Measurements from ENCODE around the gene CCNK.

CCNK gene

DNA sequence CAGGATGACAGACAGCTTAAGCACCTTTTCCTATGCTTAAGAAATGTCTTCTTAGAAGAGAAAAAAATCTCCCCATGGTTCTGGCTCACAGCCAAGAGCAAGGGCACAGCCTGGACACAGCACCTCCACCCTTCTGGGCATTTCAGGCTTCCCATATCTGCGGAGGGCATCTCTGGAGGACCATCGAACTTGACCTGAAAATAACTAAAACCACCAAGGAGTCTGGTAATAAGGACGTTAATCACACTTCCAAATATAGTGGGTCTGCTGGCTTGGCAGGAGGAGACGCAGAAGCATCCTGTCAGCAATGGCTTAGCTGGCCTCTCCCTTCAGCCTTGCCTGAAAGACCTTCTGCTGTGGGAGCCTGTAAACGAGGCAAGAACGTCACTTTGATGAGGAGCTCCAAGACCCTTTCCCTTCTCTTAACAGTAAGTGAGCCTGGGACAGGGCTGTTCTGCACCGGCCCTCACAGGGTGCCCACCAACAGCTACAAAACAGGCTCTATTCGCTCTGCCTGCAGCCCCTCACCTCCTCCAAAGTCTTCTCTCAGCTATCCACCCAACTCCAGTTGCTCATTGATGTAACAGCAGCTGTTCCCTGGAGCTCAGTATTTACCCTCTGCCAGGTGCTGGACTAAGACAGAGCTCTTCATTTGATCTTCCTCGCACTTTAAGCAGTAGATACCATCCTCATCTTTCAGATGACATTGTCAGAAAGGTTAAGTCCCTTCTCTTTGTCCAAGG lies 13.7 kb upstream of the CCNK start:
- FAIRE-seq = no peak

DNA sequence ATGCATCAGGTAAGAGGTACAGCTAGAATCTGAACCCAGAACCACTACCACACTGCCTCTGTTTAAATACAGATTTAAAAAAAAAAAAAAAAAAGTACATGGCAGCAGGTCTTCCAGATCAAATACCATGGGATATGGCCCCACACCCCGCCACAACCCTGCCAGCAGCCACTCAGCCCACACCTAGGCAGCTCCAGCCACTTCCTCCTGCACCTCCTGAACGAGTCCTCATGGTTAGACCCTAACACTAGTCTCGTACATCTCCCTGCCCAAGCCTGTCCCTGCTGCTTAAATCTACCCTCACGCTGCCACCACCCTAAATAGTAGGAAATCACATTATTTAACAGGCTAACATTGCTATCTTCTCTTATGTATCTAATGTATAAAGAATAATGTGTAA lies 13.1 kb upstream of the CCNK start:
- FAIRE-seq = no peak

DNA sequence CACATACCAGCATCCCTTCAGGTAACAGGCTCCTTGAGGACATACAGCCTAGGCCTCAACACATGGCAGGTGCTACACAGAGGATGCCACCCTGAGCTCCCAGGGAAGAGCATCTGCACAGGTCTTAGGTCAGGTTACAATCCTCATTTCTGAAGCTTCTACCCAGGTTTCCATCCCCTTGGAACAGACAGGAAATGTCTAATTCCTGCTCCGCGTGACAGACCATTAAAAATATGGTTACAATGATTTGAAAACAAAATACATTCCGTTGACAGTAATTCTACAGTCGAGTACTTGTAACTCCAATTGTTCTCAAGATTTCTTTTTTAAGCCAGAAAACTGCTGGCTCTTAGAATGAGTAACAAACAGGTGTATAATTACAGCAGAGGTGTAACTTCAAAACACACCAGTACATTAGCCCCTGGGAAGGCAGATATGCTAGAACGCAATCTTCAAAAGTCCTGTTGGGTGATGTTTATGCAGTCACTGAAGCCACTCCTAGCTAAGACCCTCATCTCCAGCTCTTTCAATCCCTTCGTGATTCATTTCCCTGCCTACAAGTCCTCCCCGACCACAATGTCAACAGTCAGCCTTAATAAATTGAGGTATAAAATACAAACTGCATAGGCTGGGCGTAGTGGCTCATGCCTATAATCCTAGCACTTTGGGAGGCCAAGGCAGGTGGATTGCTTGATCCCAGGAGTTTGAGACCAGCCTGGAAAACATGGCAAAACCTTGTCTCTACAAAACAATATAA lies 12.2 kb upstream of the CCNK start:
- FAIRE-seq = no peak

DNA sequence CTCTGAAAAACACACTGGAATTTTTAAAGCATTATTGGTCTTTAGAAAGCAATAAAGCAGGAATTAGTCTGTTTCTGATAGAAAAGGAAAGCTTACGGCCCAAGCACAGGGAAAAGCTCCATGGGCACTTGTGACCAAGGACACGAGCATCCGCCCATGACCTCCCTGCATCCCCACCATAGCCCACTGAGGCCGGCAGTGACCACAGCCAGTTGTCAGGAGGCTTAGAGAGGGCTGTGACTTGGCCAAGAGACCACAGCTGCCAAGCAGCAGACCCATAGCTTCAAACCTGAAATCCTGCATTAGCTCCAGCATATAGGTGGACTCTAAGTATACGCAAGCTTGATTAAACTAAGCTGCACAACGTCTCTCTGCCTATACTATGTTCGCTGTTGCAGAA lies 9.5 kb upstream of the CCNK start:
- no peak for FAIRE-seq

DNA sequence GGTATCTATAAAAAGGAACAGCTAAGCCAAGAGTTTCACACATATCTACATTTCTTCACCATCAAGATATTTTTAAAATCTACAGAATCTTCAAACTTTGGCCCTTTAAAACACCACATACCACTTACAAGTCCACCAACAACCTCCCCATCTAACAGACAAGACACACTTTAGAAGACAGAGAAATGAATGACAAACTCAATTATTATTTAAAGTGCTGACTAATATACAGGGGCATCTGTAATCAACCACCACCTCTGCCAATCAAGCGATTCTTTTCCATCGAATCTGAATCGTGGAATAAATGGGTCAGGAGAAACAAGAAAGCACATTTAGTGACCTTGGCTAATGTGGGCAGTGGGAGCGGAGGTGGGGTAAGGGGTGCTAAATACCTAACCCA lies 8.3 kb upstream of the CCNK start:
- no peak for FAIRE-seq

DNA sequence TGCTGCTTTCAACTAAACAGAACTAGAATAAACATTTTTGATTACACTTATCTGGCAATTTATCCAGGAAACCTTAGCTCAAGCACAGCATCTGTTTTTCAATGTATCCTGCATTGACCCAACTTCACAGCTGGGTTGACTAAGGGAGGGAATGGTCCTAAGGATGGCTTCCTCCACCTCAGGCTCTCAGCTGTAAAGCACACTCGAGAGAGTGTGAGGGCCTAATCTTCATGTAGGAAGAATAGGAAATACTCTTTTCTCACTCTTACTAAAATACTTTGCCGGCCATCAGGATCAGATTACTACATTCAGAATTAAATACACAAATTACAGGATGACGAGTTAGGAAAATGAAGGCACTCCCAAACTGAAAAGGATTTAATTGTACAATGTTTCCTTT lies 7.8 kb upstream of the CCNK start:
- FAIRE-seq = no peak

DNA sequence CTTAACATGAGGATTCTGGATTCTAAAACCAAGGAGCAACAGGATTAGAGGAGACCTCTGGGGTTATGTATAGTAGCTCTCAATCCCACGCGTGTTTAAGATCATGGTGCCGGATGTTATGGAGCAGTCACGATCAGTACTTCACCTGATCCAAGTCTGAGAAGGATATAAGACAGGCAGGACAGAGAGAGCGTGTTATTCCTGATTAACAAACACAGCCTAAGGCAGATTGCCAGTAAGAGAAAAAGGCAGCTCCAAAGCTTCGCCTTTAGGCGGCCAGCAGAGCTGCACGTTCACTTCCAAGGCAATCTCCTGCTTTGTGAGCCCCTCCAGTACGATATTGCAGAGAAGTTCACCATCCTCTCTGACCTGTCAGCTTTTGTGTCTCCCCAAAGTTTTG lies 6.0 kb upstream of the CCNK start:
- FAIRE-seq = no peak

DNA sequence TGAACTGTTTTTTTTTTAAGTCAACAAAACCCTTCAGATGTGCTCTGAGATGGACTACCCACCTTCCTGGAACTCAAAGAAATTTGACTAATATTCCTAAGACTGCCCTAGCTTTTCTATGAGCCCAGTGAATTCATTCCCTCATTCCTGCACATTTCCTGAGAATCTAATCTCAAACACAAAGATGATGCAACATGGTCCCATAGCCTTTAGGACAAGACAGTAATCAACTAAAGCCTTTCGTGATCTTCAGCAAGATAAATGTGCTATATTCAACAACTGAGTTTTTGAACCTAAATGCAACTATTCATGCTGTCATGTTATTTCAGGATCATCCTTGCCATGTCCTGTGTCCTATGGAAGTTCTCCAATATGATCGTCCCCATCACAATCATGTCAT lies 5.5 kb upstream of the CCNK start:
- no peak for FAIRE-seq

DNA sequence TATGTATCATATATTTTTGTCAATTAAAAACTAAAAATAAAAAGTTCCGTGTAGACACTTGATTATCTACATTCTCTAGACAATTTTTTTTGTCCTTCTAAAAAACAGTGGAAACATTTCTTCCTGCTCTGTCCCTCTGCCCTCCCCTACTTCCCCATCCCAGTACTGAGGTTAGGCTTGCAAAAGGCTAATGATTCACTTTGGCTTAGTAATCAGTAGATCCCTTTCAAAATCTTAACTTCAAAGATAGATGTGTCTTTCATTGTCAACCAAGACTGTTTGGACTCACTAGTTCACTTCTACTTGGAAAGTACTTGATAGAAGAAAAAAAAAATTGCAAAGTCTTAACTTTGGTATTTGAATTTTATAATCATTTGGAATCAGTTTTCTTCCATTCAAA lies 4.3 kb upstream of the CCNK start:
- FAIRE-seq = no peak

DNA sequence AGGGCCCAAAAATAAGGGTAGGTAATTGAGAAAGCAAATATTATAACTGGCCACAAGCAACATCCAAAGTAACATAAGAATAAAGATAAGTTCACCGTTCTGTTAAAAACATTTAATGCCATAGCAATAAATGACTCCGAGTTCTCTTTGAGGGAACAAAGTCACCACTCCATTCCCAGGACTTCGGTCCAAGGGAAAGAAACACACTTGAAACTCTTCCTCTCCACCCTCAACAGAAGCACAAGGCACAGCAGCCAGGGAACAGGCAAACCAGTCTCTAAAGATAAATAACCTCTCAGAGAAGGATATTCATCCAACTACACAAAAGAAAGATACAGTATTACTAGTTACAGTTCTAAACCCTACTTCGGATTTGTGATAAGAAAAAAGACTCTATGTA lies 3.1 kb upstream of the CCNK start:
- no peak for FAIRE-seq

DNA sequence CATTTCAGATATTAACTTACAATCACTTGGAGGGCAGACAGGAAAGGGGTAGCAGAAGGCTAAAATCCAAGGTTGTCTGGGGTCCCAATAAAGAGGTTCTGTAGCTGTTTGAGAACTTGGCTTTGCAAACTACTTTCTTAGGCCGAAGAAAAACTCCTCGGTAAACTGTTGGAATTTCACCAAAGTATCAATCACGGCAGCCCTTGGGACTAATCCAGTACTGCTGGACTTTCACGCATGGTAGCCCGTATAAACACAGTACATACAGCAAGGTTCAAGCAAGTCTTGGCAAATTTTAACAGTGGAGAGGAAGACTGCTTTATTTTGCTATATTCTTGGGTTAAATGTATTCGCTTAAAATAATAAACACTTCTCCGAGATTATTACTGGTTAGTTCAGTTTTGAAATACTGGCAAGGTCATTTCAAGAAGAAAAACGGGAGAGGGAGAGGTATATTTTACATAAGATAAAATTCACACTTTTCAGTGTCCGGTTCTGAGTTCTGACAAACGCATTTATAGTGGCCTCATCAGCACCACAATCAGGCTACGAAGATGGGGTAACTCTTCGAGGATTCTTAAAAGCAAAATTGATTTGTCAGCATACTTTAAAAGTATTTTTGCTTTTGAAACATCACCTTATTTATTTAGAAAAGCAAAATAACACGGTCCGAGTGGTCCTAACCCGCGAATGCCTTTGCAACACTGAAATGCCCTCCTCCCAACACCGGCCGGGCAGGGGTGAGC lies 1.9 kb upstream of the CCNK start:
- FAIRE-seq = no peak

DNA sequence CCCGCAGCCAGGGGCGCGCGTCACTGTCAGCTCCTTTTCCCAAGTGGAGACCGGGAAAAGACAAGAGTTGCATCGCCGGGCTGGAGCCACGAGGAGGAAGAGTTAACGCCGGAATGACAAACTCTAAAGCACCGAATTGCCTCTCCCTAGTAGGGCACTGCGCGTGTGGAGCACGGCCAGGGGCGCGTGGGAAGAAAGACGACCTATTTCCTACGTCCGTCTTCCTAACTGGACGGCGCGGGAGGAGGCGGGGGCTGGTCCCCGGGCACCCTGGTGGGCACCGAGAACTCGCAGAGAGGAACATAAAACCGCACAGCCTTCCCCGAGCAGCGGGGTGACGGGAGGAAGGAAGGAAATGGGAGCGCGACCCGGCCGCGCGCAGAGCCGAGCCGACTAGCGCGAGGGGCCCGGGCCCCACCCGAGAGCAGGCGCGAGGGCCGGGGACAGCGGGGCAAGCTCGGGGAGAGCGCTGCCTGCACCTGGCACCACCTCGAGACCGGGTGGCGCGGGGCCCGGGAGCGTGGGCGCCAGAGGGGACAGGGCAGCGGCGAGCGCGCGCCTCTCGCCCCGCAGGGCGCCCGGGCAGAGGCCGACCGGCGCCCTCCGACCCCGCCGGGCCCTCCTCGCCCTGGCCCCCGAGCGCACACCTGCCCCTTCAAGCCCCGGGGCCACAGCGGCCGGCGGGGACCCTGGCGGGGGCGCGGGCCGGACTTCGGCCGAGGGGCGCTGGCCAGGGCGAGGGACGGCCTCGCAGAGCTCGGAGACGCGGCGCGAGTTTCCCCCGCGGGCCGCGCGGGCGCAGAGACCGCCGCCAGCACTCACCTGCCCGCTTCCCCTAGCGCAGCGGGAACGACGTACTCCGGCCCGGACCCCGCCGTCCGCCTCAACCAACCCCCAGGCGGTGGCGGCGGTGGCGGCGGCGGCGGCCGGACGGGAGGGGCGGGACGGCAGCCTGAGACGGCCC lies 1.0 kb upstream of the CCNK start, which contains the start of gene SETD3:
Gene SETD3, minus strand, starts transcription at position 954 of the 964 bp plus-strand sequence. CDS start 15,054 bp downstream, outside the sequence.
- no peak for FAIRE-seq

DNA sequence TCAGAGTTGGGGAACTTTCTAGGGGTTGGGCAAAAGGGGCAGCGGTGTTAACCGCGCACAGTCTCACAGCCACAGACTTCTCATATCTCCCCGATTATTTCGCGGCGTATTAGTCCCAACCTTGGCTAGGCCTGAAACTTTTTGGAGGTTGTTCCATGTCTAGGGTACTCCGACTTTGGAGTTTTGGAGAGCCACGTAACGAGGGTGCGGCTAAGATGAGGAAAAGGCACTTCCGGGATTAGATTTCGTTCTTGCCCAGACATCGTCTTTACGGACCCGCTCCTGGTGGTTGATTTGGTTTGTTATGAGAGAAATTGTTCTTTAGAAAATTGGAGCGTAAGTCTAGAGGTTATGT lies 513 bp downstream of the CCNK start:
- no peak for FAIRE-seq

DNA sequence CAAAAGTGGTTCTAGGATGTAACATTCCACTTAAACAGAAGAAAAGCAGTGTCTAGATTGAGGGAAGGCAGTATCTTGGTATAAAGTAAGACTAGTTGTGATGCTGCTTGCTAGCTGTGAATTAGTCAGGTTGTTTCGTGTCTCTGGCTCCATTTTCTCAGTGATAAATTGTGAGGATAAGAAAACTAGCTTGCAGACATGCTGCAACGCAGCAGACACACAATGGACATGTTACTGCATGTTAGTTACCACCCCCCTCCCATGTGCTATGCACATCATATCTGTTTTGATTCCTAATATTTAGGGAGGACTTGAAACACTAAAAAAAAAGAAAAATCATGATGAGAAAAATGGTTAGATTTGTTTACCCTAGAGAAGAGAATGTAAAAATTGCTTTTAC lies 2.9 kb downstream of the CCNK start:
- no peak for FAIRE-seq

DNA sequence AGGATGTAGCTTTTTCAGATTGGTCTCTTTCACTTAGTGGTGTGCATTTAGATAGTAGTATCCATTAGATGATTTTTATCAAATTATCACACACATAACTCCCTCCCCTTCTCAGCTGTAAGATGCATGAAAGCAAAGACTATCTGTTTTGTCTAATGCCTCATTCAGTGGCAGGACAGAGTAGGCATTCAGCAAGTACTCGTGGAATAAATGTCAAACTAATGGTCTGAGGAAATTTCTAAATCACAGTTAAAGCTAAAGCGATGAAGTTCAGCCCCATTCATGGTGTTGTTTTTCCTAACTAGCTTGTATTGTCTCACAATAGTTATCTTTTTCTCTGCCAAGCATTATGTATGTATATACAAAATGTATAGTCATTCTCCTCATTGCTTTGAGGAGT lies 16.1 kb downstream of the CCNK start:
- FAIRE-seq = no peak

DNA sequence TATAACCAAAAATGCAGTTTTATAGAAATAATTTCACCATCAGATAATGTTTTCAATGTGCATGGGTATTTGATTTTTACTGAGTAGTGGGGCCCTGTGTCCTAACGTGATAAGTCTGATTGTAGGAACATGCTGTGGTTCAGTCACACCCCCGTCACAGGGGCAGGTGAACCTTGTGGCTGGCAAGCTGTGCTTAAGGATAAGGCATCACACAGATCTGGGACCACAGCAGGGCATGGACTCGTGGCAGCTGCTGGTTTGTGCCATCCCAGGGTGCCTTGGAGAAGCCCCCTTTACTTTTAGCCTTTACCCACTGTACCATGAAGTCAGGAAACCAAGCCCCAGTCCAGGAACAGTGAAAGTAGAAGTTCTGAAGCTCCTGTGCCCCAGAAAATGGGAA lies 16.7 kb downstream of the CCNK start:
- no peak for FAIRE-seq

DNA sequence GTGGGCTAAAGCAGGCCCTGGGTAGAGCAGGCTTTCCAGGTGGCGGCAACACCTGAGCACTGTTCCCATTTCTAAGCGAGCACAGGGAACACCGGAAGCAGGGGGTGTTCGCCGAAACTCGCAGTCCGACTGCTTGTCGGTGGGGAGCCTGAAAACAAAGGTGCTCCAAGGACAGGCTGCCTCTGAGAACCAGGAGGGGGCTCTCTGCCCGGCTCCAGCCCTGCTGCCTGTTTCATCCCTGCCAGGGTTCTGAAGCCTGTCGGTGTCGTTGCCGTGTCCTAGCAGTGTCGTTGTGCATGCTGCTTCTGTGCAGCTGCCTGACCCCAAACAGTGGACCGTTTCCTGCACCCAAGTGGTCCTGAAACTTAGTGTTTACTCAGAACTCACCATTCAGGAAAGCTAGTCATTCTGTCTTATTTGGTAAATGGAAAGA lies 21.8 kb downstream of the CCNK start:
- FAIRE-seq = no peak

DNA sequence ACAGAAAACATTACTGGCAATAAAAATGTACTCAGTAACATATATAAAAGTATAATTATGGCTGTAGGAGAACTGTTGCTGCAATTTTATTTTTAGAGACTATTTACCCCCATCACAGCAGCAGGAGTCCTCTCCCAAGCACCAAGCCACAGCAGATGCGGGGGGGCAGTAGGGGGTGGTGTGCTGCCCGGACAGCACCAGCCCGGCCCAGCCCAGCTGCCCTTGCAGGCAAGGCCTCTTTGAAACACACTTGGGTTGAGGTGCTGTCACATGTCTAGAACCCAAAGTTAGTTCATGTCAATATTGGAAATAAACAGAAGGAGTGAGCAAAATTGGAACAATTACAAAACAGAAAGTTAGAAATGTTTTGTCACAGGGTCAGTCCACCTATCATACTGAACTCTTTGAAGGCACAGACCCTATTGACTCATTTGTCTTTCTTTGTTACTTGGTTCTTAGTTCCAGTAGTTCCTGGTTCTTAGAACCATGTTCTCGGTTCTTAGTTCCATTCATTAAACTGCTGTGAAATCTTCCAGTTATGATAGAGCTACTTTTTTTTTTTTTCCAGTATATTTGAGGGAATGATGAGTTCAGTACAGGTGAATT lies 22.7 kb downstream of the CCNK start:
- FAIRE-seq = no peak

DNA sequence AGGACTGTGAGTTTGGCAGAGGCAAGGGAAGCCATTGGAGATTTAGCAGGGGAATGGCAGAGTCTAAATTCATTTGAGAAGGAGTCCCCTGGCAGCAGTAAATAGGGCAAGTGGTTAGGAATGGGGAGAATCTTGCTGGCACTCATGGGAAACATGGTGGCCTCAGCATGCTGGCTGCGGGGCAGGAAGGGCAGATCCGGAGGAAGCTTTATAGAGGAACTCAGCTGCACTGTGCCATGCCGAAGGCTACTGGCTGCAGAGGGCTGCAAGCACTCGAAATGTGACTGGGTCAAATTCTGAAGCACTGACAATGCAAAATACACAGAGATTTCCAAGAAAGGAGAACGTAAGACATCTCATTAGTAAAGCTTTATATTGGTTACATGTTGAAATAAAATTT lies 23.9 kb downstream of the CCNK start:
- FAIRE-seq = no peak

DNA sequence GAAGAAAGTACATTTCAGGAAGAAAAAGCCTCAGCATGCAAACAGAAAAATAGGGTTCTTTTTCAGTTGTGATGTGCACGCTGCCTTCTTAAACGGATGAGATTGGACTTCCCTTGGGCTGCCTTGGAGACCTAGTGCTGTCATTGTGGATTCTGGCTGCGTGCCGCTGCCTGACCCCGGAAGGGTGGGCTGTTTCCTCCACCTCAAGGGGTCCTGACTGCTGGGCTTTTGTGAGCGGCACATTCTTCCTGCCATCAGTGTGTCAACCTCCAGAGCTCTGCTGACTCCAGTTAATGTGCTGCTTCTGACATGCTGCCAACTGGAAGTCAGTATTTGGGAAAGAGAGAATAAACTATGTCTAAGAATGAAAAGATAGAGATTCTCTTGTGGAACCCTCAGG lies 25.1 kb downstream of the CCNK start:
- no peak for FAIRE-seq

DNA sequence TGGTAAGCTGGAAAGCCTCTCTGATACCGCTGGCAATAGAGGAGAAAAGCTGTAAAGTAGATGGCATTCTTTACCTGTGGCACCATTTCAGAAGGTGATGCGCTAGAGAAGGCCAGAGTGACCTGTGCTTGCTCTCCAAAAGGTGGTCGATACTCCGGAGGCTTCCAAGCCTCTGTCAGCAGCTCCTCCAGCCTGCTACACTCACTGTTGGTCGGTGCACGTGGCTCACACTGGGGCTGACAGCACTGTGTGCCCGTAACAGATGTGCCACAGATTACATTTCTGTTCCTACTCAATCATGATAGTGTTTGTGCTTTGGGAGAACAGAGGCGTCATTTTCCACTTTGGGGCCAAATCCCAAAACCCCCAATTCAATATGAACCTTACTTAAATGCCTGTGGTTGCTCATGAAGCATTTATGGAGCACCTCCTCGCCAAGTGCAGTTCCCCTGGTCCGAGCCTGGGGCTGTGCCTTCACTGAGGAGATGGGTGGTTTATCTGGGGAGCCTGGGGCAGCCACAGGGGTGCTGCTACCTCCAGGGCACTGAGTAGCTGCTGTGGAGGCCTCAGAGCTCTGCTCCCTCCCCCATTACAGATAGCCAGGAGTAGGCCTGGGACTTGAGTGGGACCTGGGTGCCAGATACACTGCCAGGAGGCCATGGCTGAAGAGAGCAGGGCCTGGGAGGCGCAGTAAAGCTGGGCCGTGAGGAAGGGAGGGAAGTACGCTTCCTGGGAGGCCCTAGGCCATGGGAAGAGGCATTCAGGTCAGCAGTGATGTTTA lies 26.8 kb downstream of the CCNK start:
- FAIRE-seq = no peak
